HG03442 (cell line): Measurements from ENCODE around the gene NEUROD2.
A peak's percentile ranks its signal among the peaks of the same experiment; 100 is the strongest.

Experiments
- ATAC-seq: cut with Tn5 transposase; IDR thresholded peaks from one replicate; pipeline ENCODE4 v1.9.1; 2021; ENCODE audit warnings: mild to moderate bottlenecking, moderate library complexity; ENCODE audit not compliant: unreplicated experiment

Gene NEUROD2

GRCh38 chr17:39635614-39636176, 28.0 kb upstream of the NEUROD2 start:
- no peak for ATAC-seq

GRCh38 chr17:39634384-39634871, 26.7 kb upstream of the NEUROD2 start:
- no peak for ATAC-seq

- no peak for ATAC-seq
These were observed 26.0 kb upstream of the NEUROD2 start for GRCh38 chr17:39633570-39634183.

GRCh38 chr17:39632153-39632941, 24.6 kb upstream of the NEUROD2 start:
- ATAC-seq, result no peak

GRCh38 chr17:39631403-39631802, 23.7 kb upstream of the NEUROD2 start:
- ATAC-seq, result no peak

- ATAC-seq, result no peak
These were observed 22.2 kb upstream of the NEUROD2 start for GRCh38 chr17:39629898-39630297.

GRCh38 chr17:39629494-39629880, 21.8 kb upstream of the NEUROD2 start:
- ATAC-seq, result no peak

- ATAC-seq, result no peak
These were observed 21.2 kb upstream of the NEUROD2 start for GRCh38 chr17:39628655-39629493.

GRCh38 chr17:39627712-39628516, 20.2 kb upstream of the NEUROD2 start:
- no peak for ATAC-seq

- ATAC-seq, result no peak
These were observed 19.5 kb upstream of the NEUROD2 start for GRCh38 chr17:39627047-39627711.

GRCh38 chr17:39626171-39627046, 18.7 kb upstream of the NEUROD2 start, which contains the start of gene PPP1R1B:
Gene PPP1R1B, plus strand, starts transcription at chr17:39626952. Its CDS starts 441 bp downstream, at chr17:39627393.
- ATAC-seq, result no peak

- no peak for ATAC-seq
These were observed 17.6 kb upstream of the NEUROD2 start for GRCh38 chr17:39625198-39625785.

- no peak for ATAC-seq
These were observed 16.6 kb upstream of the NEUROD2 start for GRCh38 chr17:39624313-39624712.

GRCh38 chr17:39623356-39623950, 15.7 kb upstream of the NEUROD2 start:
- ATAC-seq, result no peak

GRCh38 chr17:39622380-39623006, 14.8 kb upstream of the NEUROD2 start:
- ATAC-seq, result peak; percentile 22

- peak; percentile 55 for ATAC-seq
These were observed 14.0 kb upstream of the NEUROD2 start for GRCh38 chr17:39621523-39622379.

- no peak for ATAC-seq
These were observed 12.0 kb upstream of the NEUROD2 start for GRCh38 chr17:39619786-39620101.
